ENCODE data around the gene LYZL2. TPM values are rescaled to one million over a fixed set of nuclear protein-coding genes. Genes with fewer than 3 reads are reported as not detected.
"Not testable (repeated sequence)": the region's sequence is repeated elsewhere in the genome, so short reads cannot be mapped to it uniquely, and the experiment has no call there.

Gene LYZL2
- polyA plus RNA-seq, 3 donors: not detected

DNA sequence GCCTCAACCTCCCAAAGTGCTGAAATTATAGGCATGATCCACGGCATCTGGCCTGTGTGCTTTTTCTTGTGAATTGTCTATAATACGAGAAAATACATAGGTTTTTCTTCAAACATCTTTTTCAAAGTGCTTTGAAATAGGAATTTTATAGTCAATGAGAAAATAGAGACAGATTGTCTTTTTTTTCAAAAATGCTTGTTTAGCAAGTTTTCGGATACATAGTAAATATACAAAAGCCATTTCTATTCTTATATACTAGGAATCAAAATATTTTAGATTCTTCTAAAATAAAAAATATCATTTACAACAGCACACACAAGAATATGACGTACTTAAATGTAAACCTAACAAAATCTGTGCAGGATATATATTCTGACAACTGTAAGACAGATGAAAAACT, 1.6 kb upstream of the LYZL2 start:
- H3K27ac Mint-ChIP-seq: peak overlapping the region; percentile 84 to 97 (median 90)
- H2AFZ ChIP-seq (ENCODE audit: insufficient read depth, low read depth, low read length, poor library complexity, severe bottlenecking): no peak overlapping the region
- no peaks in the 10 kb centered on the region for H3K36me3 Mint-ChIP-seq
- H3K27ac ChIP-seq (ENCODE audit: low read depth in 1 of 2, low read length in 2 of 2): peak overlapping the region; percentile 50 to 61
- no CpG with 5 or more reads among the region's 4 CpGs for WGBS (ENCODE audit: insufficient coverage)
- peaks cover 0 to 7% (median 4%) of the 10 kb centered on the region in 7 donors for H3K9me3 Mint-ChIP-seq
- no peaks in the 10 kb centered on the region for H3K79me2 ChIP-seq (ENCODE audit: insufficient read depth, low read length)
- H3K4me3 ChIP-seq (replicated peaks in 1 of 3; ENCODE audit: low read depth in 2 of 3, low read length in 3 of 3): no peak overlapping the region
- peak overlapping the region in 1 of 2 donors; percentile 55 for H3K4me3 Mint-ChIP-seq
- no peaks in the 10 kb centered on the region for H3K9me3 ChIP-seq (replicated peaks in 1 of 2; ENCODE audit: control insufficient read depth in 1 of 2, insufficient read depth in 1 of 2, low read length in 2 of 2)
- no peak for DNase-seq
- H3K9ac ChIP-seq (ENCODE audit: insufficient read depth, low read length, poor library complexity, severe bottlenecking): no peak overlapping the region
- H3K4me1 Mint-ChIP-seq: peaks cover 12% of the 10 kb centered on the region
- H4K20me1 ChIP-seq (ENCODE audit: insufficient read depth, low read length): no peaks in the 10 kb centered on the region
- H3K4me1 ChIP-seq (ENCODE audit: control insufficient read depth in 1 of 2, insufficient read depth in 2 of 2, low read length in 2 of 2): peaks cover 7 to 11% of the 10 kb centered on the region in 2 donors
- peaks cover 4 to 8% of the 10 kb centered on the region in 2 donors for H3K27me3 ChIP-seq (ENCODE audit: control insufficient read depth in 2 of 2, insufficient read depth in 2 of 2, low read length in 2 of 2)
- intact Hi-C loops (cut with micrococcal nuclease): no loop called here
- no peaks in the 10 kb centered on the region for H3K36me3 ChIP-seq (replicated peaks in 1 of 2; ENCODE audit: control insufficient read depth in 1 of 2, insufficient read depth in 2 of 2, low read length in 2 of 2)
- TF ChIP-seq, protein P1, sequence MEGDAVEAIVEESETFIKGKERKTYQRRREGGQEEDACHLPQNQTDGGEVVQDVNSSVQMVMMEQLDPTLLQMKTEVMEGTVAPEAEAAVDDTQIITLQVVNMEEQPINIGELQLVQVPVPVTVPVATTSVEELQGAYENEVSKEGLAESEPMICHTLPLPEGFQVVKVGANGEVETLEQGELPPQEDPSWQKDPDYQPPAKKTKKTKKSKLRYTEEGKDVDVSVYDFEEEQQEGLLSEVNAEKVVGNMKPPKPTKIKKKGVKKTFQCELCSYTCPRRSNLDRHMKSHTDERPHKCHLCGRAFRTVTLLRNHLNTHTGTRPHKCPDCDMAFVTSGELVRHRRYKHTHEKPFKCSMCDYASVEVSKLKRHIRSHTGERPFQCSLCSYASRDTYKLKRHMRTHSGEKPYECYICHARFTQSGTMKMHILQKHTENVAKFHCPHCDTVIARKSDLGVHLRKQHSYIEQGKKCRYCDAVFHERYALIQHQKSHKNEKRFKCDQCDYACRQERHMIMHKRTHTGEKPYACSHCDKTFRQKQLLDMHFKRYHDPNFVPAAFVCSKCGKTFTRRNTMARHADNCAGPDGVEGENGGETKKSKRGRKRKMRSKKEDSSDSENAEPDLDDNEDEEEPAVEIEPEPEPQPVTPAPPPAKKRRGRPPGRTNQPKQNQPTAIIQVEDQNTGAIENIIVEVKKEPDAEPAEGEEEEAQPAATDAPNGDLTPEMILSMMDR (IDR thresholded peaks at IDR 0.05): no peak
- peaks cover 10 to 13% (median 10%) of the 10 kb centered on the region in 3 donors for H3K27me3 Mint-ChIP-seq (ENCODE audit: low read depth in 3 of 3)
- no peak overlapping the region for H3K4me2 ChIP-seq (replicated peaks; ENCODE audit: extremely low read depth, low read length, poor library complexity, severe bottlenecking)

DNA sequence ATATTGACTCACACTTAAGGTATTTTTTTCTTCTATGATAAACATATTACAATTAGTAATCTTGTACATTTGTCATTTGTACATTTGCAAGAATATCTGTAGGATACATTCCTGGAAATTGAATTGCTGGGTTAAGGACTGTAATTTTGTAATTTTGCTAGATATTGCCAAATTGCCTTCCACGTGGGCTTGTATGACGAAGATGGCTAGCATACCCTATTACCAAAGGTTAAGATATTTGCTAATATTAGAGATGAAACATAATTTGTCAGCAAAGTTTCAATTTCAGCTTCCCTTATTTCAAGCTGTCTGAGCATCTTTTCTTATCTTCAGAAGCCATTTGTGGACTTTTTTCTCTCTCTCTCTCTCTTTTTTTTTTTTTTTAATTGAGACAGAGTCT, 1.0 kb upstream of the LYZL2 start:
- H2AFZ ChIP-seq (ENCODE audit: insufficient read depth, low read depth, low read length, poor library complexity, severe bottlenecking): no peak overlapping the region
- peaks cover 12% of the 10 kb centered on the region for H3K4me1 Mint-ChIP-seq
- TF ChIP-seq, protein P1 (IDR thresholded peaks at IDR 0.05): no peak
- H3K27me3 ChIP-seq (ENCODE audit: control insufficient read depth in 2 of 2, insufficient read depth in 2 of 2, low read length in 2 of 2): peaks cover 4 to 7% of the 10 kb centered on the region in 2 donors
- DNase-seq: peak; percentile 70 to 87 (median 85)
- H3K9ac ChIP-seq (ENCODE audit: insufficient read depth, low read length, poor library complexity, severe bottlenecking): no peak overlapping the region
- H3K4me2 ChIP-seq (replicated peaks; ENCODE audit: extremely low read depth, low read length, poor library complexity, severe bottlenecking): no peak overlapping the region
- no CpG with 5 or more reads among the region's 2 CpGs for WGBS (ENCODE audit: insufficient coverage)
- peaks cover 7 to 10% (median 10%) of the 10 kb centered on the region in 3 donors for H3K27me3 Mint-ChIP-seq (ENCODE audit: low read depth in 3 of 3)
- no peaks in the 10 kb centered on the region for H3K9me3 ChIP-seq (replicated peaks in 1 of 2; ENCODE audit: control insufficient read depth in 1 of 2, insufficient read depth in 1 of 2, low read length in 2 of 2)
- H3K4me3 ChIP-seq (replicated peaks in 1 of 3; ENCODE audit: low read depth in 2 of 3, low read length in 3 of 3): no peak overlapping the region
- no peaks in the 10 kb centered on the region for H3K36me3 Mint-ChIP-seq
- peak overlapping the region; percentile 84 to 97 (median 90) for H3K27ac Mint-ChIP-seq
- H3K4me3 Mint-ChIP-seq: peak overlapping the region in 1 of 2 donors; percentile 55
- H3K79me2 ChIP-seq (ENCODE audit: insufficient read depth, low read length): no peaks in the 10 kb centered on the region
- H3K9me3 Mint-ChIP-seq: peaks cover 0 to 7% (median 4%) of the 10 kb centered on the region in 7 donors
- intact Hi-C loops (cut with micrococcal nuclease): no loop called here
- no peaks in the 10 kb centered on the region for H4K20me1 ChIP-seq (ENCODE audit: insufficient read depth, low read length)
- H3K4me1 ChIP-seq (ENCODE audit: control insufficient read depth in 1 of 2, insufficient read depth in 2 of 2, low read length in 2 of 2): peaks cover 7 to 11% of the 10 kb centered on the region in 2 donors
- H3K27ac ChIP-seq (ENCODE audit: low read depth in 1 of 2, low read length in 2 of 2): peak overlapping the region; percentile 50 to 61
- no peaks in the 10 kb centered on the region for H3K36me3 ChIP-seq (replicated peaks in 1 of 2; ENCODE audit: control insufficient read depth in 1 of 2, insufficient read depth in 2 of 2, low read length in 2 of 2)

DNA sequence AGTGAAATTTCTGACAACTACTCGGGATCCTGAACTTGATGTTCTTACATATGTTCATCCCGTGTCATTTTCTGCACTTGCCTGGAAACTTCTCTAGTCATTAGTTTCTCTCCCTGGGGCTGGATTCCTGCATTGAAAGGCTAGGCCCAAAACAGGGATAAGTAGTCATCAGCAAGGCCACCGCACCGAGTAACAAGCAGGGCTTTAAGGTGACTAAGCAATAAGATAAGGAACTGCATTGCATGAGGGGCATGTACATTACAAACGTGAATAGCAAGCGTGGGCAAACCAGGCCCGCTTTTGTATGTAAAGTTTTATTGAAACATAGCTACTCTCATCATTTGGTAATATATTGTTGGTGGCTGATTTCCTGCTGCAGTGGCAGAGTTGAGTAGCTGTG, 977 bp downstream of the LYZL2 start:
- H3K36me3 ChIP-seq (replicated peaks in 1 of 2; ENCODE audit: control insufficient read depth in 1 of 2, insufficient read depth in 2 of 2, low read length in 2 of 2); H3K4me3 ChIP-seq (replicated peaks in 1 of 3; ENCODE audit: low read depth in 2 of 3, low read length in 3 of 3); H4K20me1 ChIP-seq (ENCODE audit: insufficient read depth, low read length); H3K4me2 ChIP-seq (replicated peaks; ENCODE audit: extremely low read depth, low read length, poor library complexity, severe bottlenecking); H3K9me3 Mint-ChIP-seq; H3K9me3 ChIP-seq (replicated peaks in 1 of 2; ENCODE audit: control insufficient read depth in 1 of 2, insufficient read depth in 1 of 2, low read length in 2 of 2); H3K27ac ChIP-seq (ENCODE audit: low read depth in 1 of 2, low read length in 2 of 2); H3K27me3 Mint-ChIP-seq (ENCODE audit: low read depth in 3 of 3); H3K79me2 ChIP-seq (ENCODE audit: insufficient read depth, low read length); H2AFZ ChIP-seq (ENCODE audit: insufficient read depth, low read depth, low read length, poor library complexity, severe bottlenecking); H3K9ac ChIP-seq (ENCODE audit: insufficient read depth, low read length, poor library complexity, severe bottlenecking); DNase-seq; intact Hi-C loops (cut with micrococcal nuclease); H3K4me3 Mint-ChIP-seq; H3K36me3 Mint-ChIP-seq; H3K27me3 ChIP-seq (ENCODE audit: control insufficient read depth in 2 of 2, insufficient read depth in 2 of 2, low read length in 2 of 2): not testable (repeated sequence)
- peak overlapping the region in 1 of 7 donors; percentile 20 for H3K27ac Mint-ChIP-seq
- peaks cover 7 to 11% of the 10 kb centered on the region in 2 donors for H3K4me1 ChIP-seq (ENCODE audit: control insufficient read depth in 1 of 2, insufficient read depth in 2 of 2, low read length in 2 of 2)
- 100% methylated on average over 2 of the region's 7 CpGs for WGBS (ENCODE audit: insufficient coverage)
- peaks cover 12% of the 10 kb centered on the region for H3K4me1 Mint-ChIP-seq

Measured in CD14-positive monocyte (primary cell).